ENCODE measurements around the gene KCNT2.

DNA sequence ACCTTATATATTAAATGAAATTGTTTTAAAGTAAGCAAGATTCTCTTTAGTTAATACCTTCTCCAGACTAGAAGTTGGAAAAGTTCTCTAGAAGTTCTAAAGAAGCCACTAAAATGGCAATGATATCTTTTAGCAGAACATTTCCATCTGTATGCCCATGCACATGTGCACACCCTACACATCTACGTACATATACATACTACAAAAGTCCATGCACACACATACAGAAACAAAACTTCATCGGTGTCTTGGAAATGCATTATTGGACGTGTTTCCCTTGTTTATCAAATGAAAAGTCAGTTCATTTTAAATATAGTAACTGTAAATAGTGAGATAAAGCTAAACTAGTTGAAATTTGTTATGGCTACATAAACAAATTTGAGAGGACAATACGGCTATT is 114.4 kb downstream of the KCNT2 start:
- TF ChIP-seq, protein P1, sequence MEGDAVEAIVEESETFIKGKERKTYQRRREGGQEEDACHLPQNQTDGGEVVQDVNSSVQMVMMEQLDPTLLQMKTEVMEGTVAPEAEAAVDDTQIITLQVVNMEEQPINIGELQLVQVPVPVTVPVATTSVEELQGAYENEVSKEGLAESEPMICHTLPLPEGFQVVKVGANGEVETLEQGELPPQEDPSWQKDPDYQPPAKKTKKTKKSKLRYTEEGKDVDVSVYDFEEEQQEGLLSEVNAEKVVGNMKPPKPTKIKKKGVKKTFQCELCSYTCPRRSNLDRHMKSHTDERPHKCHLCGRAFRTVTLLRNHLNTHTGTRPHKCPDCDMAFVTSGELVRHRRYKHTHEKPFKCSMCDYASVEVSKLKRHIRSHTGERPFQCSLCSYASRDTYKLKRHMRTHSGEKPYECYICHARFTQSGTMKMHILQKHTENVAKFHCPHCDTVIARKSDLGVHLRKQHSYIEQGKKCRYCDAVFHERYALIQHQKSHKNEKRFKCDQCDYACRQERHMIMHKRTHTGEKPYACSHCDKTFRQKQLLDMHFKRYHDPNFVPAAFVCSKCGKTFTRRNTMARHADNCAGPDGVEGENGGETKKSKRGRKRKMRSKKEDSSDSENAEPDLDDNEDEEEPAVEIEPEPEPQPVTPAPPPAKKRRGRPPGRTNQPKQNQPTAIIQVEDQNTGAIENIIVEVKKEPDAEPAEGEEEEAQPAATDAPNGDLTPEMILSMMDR (IDR thresholded peaks at IDR 0.05; ENCODE audit: extremely low read depth in 1 of 2, insufficient read depth in 1 of 2, low read depth in 1 of 2, low read length in 2 of 2), result no peak
- TF ChIP-seq POLR2A (IDR thresholded peaks at IDR 0.05; ENCODE audit: low read depth, low read length) (no peak), EZH2 (IDR thresholded peaks at IDR 0.05; ENCODE audit: borderline replicate concordance, low read depth, low read length, severe bottlenecking) (no peak), POLR2AphosphoS5 (IDR thresholded peaks at IDR 0.05; ENCODE audit: insufficient read depth, low read depth, low read length) (no peak), JUN (IDR thresholded peaks at IDR 0.05; ENCODE audit: borderline replicate concordance, insufficient read depth, insufficient read length, low read depth) (no peak), MYC (IDR thresholded peaks at IDR 0.05; ENCODE audit: low read depth, low read length) (no peak), GATA2 (IDR thresholded peaks at IDR 0.05; ENCODE audit: insufficient read depth, insufficient read length, low read depth, low read length) (no peak)
- TF ChIP-seq, protein P2, sequence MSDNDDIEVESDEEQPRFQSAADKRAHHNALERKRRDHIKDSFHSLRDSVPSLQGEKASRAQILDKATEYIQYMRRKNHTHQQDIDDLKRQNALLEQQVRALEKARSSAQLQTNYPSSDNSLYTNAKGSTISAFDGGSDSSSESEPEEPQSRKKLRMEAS (IDR thresholded peaks at IDR 0.05; ENCODE audit: insufficient read depth, insufficient read length), result no peak
